HG02981 (cell line): ENCODE results near the gene GARS1.

Experiments used
- ATAC-seq: cut with Tn5 transposase; IDR thresholded peaks from one replicate; pipeline ENCODE4 v1.9.1; 2021; ENCODE audit warnings: mild to moderate bottlenecking, moderate library complexity; ENCODE audit not compliant: unreplicated experiment

GARS1 gene

GRCh38 chr7:30652698-30653641 is 58.3 kb downstream of the GARS1 start:
- no peak for ATAC-seq

GRCh38 chr7:30654296-30655090 is 59.8 kb downstream of the GARS1 start:
- ATAC-seq, result no peak

- no peak for ATAC-seq
These were observed 60.7 kb downstream of the GARS1 start for GRCh38 chr7:30655096-30655970.

- no peak for ATAC-seq
These were observed 61.6 kb downstream of the GARS1 start for GRCh38 chr7:30656006-30656957.

- ATAC-seq, result no peak
These were observed 62.5 kb downstream of the GARS1 start for GRCh38 chr7:30657131-30657530.

GRCh38 chr7:30658479-30659074 is 63.9 kb downstream of the GARS1 start:
- ATAC-seq, result no peak

- ATAC-seq, result no peak
These were observed 64.6 kb downstream of the GARS1 start for GRCh38 chr7:30659312-30659711.

- no peak for ATAC-seq
These were observed 65.9 kb downstream of the GARS1 start for GRCh38 chr7:30660331-30661255.

- no peak for ATAC-seq
These were observed 67.2 kb downstream of the GARS1 start for GRCh38 chr7:30661926-30662325.

- ATAC-seq, result no peak
These were observed 67.8 kb downstream of the GARS1 start for GRCh38 chr7:30662431-30662939.

- ATAC-seq, result no peak
These were observed 68.7 kb downstream of the GARS1 start for GRCh38 chr7:30663414-30663813.

GRCh38 chr7:30664184-30664885 is 69.7 kb downstream of the GARS1 start:
- no peak for ATAC-seq

GRCh38 chr7:30665043-30665442 is 70.4 kb downstream of the GARS1 start:
- no peak for ATAC-seq

GRCh38 chr7:30665449-30665848 is 70.8 kb downstream of the GARS1 start:
- ATAC-seq, result no peak

- ATAC-seq, result no peak
These were observed 72.5 kb downstream of the GARS1 start for GRCh38 chr7:30667172-30667571.

GRCh38 chr7:30668102-30668501 is 73.4 kb downstream of the GARS1 start:
- ATAC-seq, result no peak

GRCh38 chr7:30671793-30672465 is 77.3 kb downstream of the GARS1 start:
- ATAC-seq, result no peak
